GM21423 (cell line): ENCODE data around the gene NCKAP1.
"Not testable (repeated sequence)": the region's sequence is repeated elsewhere in the genome, so short reads cannot be mapped to it uniquely, and the experiment has no call there.

Experiments used
- ATAC-seq: cut with Tn5 transposase; IDR thresholded peaks from one replicate; pipeline ENCODE4 v1.9.1; 2021; ENCODE audit warnings: mild to moderate bottlenecking, moderate library complexity; ENCODE audit not compliant: unreplicated experiment

The NCKAP1 gene

GRCh38 chr2:182914852-182915251, 123.4 kb downstream of the NCKAP1 start:
- ATAC-seq: no peak

- no peak for ATAC-seq
Measured at GRCh38 chr2:182913064-182913463, 125.2 kb downstream of the NCKAP1 start.

- ATAC-seq: no peak
Measured at GRCh38 chr2:182912518-182912915, 125.7 kb downstream of the NCKAP1 start.

DNA sequence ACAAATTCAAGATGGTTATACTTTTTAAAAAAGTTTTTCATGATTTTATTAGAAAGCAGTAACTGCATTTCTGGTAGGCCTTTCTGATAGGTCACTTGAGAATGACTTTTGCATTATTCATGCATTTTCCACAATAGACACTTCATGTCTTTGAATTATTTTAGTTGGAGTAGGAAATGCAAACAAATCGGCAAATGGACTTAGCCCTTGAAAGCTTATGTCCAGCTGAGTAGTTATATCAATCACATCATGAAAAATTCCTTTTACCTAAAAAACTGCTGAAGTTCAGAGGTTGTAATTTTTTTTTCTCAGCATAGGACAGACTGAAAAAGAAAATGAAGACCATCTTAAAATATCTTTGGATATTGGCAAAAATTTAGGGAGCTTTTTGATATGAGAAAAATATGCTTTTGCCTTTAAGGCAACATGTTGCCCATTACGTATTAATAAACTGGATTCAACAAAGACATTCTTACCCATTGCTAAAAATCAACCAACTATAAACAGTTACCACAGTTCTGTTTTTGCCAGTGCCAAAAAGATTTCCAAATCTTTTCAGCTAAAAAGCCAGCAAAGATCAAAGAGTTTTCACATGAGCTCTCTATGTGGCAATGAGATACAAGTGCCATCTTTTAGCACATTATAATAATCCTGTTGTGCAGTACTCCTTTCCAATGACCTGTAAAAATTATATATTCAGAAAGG, 126.3 kb downstream of the NCKAP1 start:
- no peak for ATAC-seq

GRCh38 chr2:182910965-182911364, 127.3 kb downstream of the NCKAP1 start:
- no peak for ATAC-seq

DNA sequence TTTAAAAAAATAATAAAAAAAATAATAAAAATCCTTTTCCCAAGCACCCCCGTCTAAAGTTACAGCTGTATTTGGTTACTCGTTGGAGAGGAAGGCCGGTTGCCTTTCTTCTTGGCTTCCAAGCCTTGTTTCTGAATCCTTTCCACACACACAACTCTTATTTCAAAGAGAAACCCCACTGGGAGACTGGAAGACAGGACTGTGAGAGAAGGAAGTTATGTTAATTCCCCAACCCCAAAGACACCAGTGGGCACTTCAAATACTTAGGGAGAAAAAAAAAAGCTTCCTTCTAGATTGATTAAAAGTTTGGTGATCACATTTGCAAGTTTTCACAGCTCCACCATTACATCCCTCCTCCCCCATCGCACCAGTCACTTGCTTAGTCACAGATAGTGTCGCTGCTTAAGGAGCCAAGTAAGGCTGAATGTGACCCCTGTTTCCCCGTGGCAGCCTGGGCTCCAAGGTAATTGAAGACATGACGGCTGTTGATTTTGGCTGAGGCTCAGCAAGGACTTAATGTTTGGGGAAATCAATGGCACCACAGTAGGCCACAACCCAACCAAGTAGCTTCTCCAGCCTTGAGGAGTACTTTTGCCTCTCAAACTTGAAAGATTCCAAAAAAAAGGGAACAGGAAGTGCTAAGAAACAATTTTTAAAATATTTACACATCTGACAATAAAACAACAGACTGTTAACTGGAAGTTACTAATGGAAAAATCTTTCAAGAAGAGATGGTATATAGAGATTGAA, 131.0 kb downstream of the NCKAP1 start:
- ATAC-seq: no peak

DNA sequence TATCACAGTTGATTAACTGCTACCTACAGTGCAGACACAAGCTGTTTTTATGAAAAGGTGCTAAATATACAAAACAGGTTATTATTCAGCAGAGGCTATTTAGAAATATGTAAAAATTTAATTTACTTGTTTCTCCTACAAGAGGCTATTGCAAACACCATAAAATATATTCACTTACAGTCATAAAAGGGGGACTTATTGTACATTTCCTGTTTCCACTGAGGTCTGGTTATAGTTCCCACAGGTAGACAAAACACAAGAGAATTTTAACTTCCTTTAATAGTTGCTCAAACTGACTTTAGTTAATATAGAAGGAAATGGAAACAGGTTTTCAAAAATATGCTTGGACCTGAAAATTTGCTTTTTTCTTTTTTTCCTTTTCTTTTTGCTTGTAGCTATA, 131.8 kb downstream of the NCKAP1 start:
- ATAC-seq: no peak

DNA sequence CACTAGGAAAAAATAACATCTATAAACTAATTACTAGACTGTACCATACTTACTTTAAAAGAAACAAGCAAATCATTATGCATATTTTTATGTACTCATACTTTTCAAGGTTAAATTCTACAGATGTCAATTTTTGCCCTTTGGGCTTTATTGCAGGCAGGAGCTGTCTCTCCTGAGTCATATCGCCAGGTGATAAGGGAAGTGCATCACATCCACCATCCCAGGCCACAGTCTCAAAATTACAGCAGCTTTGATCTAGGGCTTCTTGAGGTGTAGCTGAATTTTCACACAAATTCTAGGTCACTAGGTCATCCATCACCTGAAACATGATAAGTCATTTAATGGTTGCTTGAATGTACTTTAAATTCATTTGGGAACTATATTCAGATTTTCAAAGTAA, 133.4 kb downstream of the NCKAP1 start:
- ATAC-seq: no peak

DNA sequence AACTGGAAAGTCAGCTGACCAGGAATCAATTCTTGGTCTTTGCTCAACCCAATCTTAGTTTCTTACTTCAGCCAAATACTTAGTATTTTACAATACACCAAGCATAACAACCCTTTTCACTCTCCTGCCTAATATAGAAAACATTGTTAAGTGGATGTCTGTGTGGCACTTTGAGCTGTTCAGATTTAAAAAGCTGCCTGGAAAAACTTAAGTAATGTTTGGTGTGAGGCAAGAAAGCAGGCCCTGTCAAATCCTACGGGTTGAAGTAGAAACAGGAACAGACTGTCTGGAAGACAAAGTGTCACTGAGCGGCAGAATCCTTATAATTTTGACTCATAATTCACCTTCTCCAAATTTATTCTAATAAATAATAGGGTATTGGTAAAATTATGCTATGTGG, 134.7 kb downstream of the NCKAP1 start:
- ATAC-seq: no peak

DNA sequence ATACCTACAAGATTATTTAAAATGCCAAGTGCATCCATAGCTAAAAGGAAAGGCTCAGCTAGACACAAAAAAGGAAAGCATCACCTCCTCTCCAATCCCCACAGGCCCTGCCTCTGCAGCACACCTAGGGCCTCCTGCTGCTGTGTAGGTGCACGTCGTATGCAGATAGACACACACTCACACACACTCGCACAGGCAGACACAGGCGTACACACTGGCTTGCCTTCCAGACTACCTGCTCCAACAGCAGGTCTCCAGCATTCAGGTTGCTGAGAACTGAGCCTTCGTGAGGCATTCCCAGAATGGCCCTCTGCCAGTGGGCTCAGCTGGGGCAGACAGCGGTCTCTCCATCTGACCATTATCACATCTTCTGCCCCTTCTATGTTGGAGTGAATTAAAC, 136.5 kb downstream of the NCKAP1 start:
- no peak for ATAC-seq

GRCh38 chr2:182898718-182899117, 139.5 kb downstream of the NCKAP1 start:
- no peak for ATAC-seq

- no peak for ATAC-seq
Measured at GRCh38 chr2:182897137-182897536, 141.1 kb downstream of the NCKAP1 start.

DNA sequence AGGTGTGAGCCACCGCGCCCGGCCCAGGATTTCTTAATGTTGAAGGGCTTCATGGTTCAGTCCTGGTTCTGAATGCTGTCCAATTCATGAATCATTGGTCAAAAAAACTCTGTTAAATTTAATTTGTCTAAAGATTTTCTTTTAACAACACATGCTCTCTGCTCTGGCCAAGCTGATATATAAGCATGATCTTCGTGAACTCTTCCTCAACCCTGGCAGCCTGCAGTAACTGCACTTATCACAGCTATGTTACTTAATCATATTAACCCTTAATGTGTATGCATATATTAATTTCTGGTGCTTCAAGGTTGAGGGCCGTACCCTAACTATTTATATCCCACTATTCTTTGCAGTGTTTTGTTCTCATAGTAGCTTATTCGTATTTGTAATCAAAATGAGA, 142.5 kb downstream of the NCKAP1 start:
- no peak for ATAC-seq

- ATAC-seq: no peak
Measured at GRCh38 chr2:182895169-182895568, 143.1 kb downstream of the NCKAP1 start.

GRCh38 chr2:182894174-182894573, 144.1 kb downstream of the NCKAP1 start:
- ATAC-seq: no peak

DNA sequence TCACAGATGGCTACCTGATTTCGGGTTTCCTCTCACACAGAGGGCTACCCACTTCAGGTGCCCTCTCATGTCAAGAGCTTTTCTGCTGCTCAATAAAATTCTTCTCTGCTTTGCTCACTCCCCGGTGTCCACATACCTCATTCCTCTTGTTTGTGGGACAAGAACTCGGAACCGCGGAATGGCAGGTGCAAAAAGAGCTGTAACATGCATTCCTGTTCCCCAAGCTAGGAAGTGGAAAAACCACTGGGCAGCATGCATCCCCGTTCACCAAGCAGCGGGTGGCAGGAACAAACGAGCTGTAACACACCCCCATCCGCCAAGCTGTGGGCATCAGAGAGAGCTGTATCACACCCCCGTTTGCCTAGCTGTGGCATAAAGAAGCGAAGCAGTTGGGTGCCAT, 144.6 kb downstream of the NCKAP1 start:
- ATAC-seq: no peak

DNA sequence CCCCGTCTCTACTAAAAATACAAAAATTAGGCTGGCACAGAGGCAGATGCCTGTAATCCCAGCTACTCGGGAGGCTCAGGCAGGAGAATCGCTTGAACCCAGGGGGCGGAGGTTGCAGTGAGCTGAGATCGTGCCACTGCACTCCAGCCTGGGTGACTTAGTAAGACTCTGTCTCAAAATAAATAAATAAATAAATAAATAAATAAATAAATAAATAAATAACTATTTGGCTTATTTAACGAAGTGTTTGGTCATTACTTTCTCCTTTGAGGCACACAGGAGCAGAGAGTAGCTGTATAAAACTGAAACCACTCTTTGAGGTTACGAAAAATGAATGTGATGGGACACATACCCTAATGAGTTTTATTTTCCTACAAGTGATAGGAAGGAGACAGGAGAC, 145.2 kb downstream of the NCKAP1 start:
- not testable (repeated sequence) for ATAC-seq

DNA sequence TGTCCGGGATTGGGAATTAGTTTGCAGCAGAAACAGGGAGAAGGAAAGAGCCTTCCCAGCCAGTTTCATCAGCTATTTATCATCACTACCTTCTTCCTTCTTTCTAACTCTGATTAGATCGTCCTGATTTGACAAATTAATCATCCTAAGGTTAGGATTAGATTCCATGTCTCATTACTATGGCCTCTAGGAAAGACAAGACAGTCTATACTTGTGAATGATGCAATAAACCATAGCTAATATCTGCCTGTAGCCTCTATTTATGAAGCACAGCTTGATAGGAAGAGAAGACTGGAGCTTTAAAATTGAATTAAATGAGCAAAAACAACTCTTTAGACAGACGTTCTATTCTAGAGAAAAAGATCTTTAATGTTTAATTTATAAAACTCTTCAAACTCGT, 146.6 kb downstream of the NCKAP1 start:
- no peak for ATAC-seq

- ATAC-seq: no peak
Measured at GRCh38 chr2:182890773-182891378, 147.4 kb downstream of the NCKAP1 start.

- no peak for ATAC-seq
Measured at GRCh38 chr2:182890305-182890704, 148.0 kb downstream of the NCKAP1 start.

DNA sequence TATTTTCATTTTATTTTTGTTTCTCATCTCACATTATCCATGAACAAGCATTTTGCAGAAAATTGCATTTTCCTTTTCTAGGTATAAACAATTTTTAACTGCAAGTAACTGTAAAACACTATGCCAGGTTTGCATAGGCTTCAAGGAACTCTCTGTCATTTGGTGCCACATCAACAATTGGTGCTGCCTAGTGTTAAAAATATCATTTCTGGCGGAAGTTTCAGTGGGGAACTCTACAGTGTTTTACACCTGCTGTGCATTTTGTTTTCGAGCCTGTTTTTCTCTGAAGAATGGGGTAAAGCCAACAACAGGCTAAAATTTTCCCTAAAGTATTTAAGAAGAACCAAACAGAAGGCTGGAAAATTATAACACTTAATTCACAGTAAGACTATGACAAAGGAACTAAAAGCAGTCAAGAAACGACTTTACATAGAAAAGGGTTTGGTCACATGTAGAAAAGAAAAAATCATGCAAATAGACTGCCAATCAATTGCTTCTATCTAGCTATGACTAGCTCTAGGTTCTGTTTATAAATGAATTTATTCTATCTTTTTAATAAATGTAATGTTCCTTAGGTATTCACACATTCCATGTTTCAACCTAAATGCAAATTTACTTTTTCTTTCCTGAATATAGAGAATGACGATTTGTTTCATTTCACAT, 150.4 kb downstream of the NCKAP1 start:
- no peak for ATAC-seq

GRCh38 chr2:182887093-182887492, 151.2 kb downstream of the NCKAP1 start:
- no peak for ATAC-seq
